ENCODE measurements around the gene SLC5A1.
"Not testable (repeated sequence)": the region's sequence is repeated elsewhere in the genome, so short reads cannot be mapped to it uniquely, and the experiment has no call there.

Gene SLC5A1

GRCh38 chr22:32083814-32084213, 40.8 kb downstream of the SLC5A1 start:
- DNase-seq (ENCODE audit: low read depth, low spot score): no peak

- DNase-seq (ENCODE audit: low read depth, low spot score): no peak
Measured at GRCh38 chr22:32088084-32088483, 45.0 kb downstream of the SLC5A1 start.

GRCh38 chr22:32097018-32097417, 54.0 kb downstream of the SLC5A1 start:
- no peak for DNase-seq (ENCODE audit: low read depth, low spot score)

- DNase-seq (ENCODE audit: low read depth, low spot score): no peak
Measured at GRCh38 chr22:32097881-32098499, 54.9 kb downstream of the SLC5A1 start.

- DNase-seq (ENCODE audit: low read depth, low spot score): no peak
Measured at GRCh38 chr22:32100711-32101110, 57.6 kb downstream of the SLC5A1 start.

GRCh38 chr22:32103658-32104315, 60.7 kb downstream of the SLC5A1 start:
- DNase-seq (ENCODE audit: low read depth, low spot score): no peak

- DNase-seq (ENCODE audit: low read depth, low spot score): no peak
Measured at GRCh38 chr22:32106930-32107329, 63.9 kb downstream of the SLC5A1 start.

GRCh38 chr22:32112380-32112779, 69.3 kb downstream of the SLC5A1 start:
- no peak for DNase-seq (ENCODE audit: low read depth, low spot score)

GRCh38 chr22:32119568-32120235, 76.6 kb downstream of the SLC5A1 start:
- DNase-seq (ENCODE audit: low read depth, low spot score): no peak

GRCh38 chr22:32120603-32121002, 77.5 kb downstream of the SLC5A1 start:
- no peak for DNase-seq (ENCODE audit: low read depth, low spot score)

GRCh38 chr22:32122899-32123298, 79.8 kb downstream of the SLC5A1 start:
- no peak for DNase-seq (ENCODE audit: low read depth, low spot score)

- no peak for DNase-seq (ENCODE audit: low read depth, low spot score)
Measured at GRCh38 chr22:32123657-32124056, 80.6 kb downstream of the SLC5A1 start.

- no peak for DNase-seq (ENCODE audit: low read depth, low spot score)
Measured at GRCh38 chr22:32127904-32128303, 84.8 kb downstream of the SLC5A1 start.

GRCh38 chr22:32130464-32130863, 87.4 kb downstream of the SLC5A1 start:
- DNase-seq (ENCODE audit: low read depth, low spot score): no peak

- no peak for DNase-seq (ENCODE audit: low read depth, low spot score)
Measured at GRCh38 chr22:32132126-32132525, 89.1 kb downstream of the SLC5A1 start.

GRCh38 chr22:32132783-32133182, 89.7 kb downstream of the SLC5A1 start:
- DNase-seq (ENCODE audit: low read depth, low spot score): no peak

GRCh38 chr22:32134796-32135195, 91.7 kb downstream of the SLC5A1 start:
- not testable (repeated sequence) for DNase-seq (ENCODE audit: low read depth, low spot score)

- DNase-seq (ENCODE audit: low read depth, low spot score): not testable (repeated sequence)
Measured at GRCh38 chr22:32135958-32136357, 92.9 kb downstream of the SLC5A1 start.

GRCh38 chr22:32136881-32137280, 93.8 kb downstream of the SLC5A1 start:
- DNase-seq (ENCODE audit: low read depth, low spot score): not testable (repeated sequence)

- not testable (repeated sequence) for DNase-seq (ENCODE audit: low read depth, low spot score)
Measured at GRCh38 chr22:32137731-32138324, 94.8 kb downstream of the SLC5A1 start.

- not testable (repeated sequence) for DNase-seq (ENCODE audit: low read depth, low spot score)
Measured at GRCh38 chr22:32138576-32138975, 95.5 kb downstream of the SLC5A1 start.

GRCh38 chr22:32140688-32141087, 97.6 kb downstream of the SLC5A1 start:
- not testable (repeated sequence) for DNase-seq (ENCODE audit: low read depth, low spot score)
